DMS114 treated with DMSO at 0.1 percent for 48 hours (cell line): Measurements from ENCODE around the gene PGS1.
"Not testable (repeated sequence)": the region's sequence is repeated elsewhere in the genome, so short reads cannot be mapped to it uniquely, and the experiment has no call there.

Experiments
- DNase-seq: peaks from one replicate; lab custom pipeline; 2025; ENCODE audit not compliant: unreplicated experiment; lab: John Stamatoyannopoulos, UW

The PGS1 gene, protein sequence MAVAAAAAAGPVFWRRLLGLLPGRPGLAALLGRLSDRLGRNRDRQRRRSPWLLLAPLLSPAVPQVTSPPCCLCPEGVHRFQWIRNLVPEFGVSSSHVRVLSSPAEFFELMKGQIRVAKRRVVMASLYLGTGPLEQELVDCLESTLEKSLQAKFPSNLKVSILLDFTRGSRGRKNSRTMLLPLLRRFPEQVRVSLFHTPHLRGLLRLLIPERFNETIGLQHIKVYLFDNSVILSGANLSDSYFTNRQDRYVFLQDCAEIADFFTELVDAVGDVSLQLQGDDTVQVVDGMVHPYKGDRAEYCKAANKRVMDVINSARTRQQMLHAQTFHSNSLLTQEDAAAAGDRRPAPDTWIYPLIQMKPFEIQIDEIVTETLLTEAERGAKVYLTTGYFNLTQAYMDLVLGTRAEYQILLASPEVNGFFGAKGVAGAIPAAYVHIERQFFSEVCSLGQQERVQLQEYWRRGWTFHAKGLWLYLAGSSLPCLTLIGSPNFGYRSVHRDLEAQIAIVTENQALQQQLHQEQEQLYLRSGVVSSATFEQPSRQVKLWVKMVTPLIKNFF

GRCh38 chr17:78378225-78379130 lies at the start of gene PGS1:
TSS of gene PGS1 (plus strand) at chr17:78378649. CDS start at chr17:78378666, 17 bp downstream.
- peak; percentile 32 for DNase-seq

GRCh38 chr17:78329263-78330059 lies 49.0 kb upstream of the PGS1 start:
- DNase-seq = no peak

DNA sequence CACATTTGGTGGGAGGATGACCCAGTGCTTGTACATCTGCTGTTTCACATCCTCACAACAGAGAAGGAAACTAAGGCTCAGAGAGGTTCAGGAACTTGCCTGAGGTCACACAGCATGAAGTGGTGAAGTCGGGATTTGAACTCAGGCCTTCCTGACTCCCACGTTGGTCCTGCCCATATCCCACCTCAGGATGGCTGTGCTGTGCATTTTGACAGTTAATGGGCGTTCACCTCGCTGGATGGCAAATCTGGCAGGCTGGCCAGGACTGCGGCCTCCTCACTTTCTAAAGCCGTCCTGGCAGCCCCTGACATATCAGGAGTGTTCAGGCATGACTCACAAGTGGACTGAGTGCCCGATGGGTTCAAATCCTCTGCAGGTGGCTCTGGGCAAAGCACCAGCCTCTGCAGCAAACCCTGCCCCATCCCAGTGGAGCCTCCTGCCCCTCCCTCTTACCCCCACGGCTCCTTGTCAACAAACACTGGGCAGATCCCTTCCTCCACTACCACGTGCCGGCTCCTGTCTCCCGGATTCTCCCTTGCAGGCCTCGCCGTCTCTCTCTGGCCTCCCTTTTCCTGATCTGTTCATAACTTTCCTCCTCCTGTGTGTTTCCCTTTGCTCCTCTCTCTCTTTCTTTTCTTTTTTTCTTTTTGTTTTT lies 47.8 kb upstream of the PGS1 start:
- DNase-seq = no peak

GRCh38 chr17:78331355-78331754 lies 47.1 kb upstream of the PGS1 start:
- DNase-seq = not testable (repeated sequence)

- DNase-seq = no peak
Measured at GRCh38 chr17:78332991-78333390, 45.5 kb upstream of the PGS1 start.

GRCh38 chr17:78335209-78335608 lies 43.2 kb upstream of the PGS1 start:
- no peak for DNase-seq

DNA sequence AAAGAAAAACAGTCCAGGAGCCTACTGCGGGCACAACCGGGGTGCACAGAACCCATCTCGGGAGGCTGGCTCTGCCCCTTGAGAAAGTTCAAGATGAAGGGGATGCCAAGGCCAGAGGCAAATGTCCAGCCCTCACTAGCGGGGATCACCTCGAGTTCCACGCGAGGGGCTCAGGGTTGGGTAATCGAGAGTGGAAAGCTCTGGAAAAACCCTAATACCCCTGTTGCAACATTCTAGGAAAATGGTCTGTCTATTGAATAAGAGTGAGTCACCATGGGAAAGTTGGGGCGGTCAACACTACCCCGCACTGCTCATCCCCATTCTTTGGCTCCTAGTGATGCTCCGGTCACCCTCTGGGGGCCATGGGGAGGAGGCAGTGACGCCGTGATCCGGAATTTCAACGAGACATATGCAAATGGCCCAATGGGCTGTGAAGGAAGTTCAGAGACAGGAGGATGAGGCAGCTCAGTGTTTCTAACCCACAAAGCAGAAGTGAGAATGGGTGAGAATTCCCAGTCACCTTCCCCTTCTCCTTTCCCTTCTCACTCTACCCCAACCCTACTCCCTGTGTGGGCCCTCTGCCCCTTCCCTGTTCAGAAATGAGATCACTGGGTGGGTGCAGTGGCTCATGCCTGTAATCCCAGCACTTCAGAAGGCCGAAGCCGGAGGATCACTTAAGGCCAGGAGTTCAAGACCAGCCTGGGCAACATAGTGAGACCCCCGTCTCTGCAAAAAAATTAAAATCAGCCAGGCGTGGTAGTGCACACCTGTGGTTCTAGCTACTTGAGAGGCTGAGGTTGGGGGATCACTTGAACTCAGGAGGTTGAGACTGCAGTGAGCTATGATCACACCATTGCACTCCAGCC lies 41.0 kb upstream of the PGS1 start:
- no peak for DNase-seq

DNA sequence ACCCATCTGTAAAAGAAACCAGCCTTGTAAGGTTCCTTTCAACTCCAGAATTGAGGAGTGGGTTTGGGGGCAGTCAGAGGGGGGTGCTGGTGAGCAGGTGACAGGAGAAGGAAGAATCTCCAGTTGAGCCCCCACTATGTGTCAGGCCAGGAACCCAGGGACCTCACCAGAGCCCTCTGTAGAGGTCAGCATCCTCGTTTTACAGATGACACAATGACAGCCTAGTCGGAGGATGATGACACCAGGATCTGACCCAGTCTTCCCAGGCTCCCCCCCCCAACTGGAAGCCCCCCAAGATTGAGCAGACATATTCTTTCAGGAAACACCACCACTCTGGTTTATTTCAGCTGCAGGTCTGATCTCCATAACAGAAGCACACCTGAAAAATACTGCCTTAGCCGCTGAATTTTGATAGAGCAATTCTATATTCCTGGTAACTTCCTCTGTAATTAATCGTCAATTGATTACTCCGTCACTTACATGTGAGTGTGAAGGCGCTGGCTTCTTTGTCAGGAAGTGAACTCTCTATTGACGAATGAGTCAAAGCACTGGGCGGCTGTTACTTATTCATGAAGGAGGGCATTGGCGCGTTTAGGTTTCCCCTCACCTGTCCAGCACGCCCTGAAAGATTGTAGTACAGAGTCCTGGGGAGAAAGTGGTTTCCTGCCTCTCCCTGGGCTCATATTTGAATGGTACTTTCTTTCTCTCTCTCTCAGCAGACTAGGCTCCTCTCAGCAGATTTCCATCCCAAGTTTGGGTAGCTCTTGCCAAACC lies 39.8 kb upstream of the PGS1 start:
- no peak for DNase-seq

- DNase-seq = no peak
Measured at GRCh38 chr17:78340183-78340955, 38.1 kb upstream of the PGS1 start.

DNA sequence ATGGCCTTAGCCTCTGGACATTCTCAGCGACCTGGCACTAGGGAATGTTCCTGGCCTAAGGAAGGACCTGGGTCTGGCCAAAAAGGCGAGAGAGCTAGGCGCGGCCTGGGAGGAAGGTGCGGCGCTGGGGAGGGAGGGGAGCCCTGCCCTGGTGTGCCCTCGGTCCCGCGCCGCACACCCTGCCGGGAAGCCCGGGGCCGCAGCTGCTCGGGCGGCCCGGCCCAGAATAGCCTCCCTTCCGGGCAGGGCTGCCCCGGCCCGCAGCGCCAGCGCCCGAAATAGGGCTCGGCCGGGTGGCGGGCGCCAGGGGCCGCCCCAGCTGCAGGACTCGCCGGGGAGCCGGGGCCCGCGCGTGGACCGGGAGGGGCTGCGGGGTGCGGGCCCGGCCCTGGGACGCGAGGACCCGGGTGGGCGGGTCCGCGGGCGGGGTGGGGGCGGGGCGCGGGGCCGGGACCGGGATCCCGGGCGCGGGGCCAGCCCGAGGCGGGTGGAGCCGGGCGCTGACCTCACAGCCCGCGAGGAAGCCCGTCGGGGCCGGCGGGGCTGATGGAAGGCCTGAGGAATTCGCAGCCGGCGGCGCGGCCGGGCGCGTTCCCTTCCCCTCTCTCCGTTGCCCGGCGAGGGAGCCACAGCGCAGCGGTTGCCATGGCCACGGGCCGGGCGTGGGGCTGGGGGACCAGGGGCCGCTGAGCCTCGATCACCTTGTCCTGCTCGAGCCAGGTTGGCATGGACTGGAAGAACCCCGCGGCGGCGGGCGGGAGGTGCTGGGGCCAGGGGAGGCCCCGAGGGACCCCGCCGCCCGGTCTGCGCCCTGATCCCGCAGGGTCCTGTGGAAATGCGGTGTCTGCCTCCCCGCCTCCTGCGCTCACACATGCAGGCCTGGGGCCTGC lies 36.6 kb upstream of the PGS1 start:
- no peak for DNase-seq

- DNase-seq = no peak
Measured at GRCh38 chr17:78342449-78343186, 35.8 kb upstream of the PGS1 start.

GRCh38 chr17:78343187-78343542 lies 35.3 kb upstream of the PGS1 start:
- DNase-seq = no peak

DNA sequence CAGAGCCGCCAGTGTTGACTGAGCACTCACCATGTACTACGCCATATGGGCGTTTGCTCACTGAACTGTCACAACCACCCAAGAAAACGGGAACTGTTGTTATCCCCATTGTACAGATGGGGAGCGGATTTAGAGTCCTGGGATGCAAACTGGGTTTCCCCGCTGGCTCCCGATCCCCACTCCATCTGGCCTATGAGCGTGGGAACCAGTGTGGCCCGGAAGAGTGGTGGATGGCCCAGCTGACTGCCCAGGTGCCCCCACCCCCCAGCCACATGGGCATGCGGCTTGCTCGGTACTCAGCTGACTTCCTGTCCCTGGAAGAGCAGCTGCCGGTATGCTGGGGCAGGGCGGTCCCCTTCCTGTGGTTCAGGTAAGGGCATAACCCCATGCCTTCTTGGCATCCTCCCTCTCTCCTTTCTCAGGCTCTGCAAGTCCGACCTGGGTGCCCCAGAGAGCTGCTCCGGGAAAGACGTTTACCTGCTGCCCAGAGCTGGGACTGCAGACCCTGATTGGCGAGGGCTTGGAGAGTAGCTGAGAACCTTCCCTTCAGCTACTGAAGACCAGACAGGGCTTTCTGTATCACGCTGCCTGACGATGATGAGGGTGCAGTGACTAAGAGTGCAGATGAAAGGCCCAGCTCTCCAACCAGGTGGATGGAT lies 34.8 kb upstream of the PGS1 start:
- DNase-seq = no peak

- DNase-seq = no peak
Measured at GRCh38 chr17:78344666-78345065, 33.8 kb upstream of the PGS1 start.

DNA sequence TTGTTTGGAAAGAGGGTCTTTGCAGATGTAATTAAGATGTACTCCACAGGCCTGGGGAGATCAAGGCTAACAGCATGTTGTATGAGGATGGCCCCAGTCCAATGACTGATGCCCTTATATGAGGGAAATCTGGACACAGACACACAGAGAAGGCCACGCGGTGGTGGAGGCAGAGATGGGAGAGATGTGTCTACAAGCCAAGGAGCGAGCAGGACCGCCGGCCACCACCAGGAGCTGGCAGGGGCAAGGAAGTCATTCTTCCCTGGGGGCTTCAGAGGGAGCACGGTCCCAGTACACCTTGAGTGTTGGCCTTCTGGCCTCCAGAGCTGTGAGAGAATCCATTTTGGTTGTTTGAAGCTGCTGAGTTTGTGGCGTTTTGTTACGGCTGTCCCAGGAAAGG lies 33.3 kb upstream of the PGS1 start:
- DNase-seq = no peak
